HCT116 (cell line): Measurements from ENCODE around the gene AHI1. TPM values are rescaled to one million over a fixed set of nuclear protein-coding genes. Genes with fewer than 3 reads are reported as not detected.

ENCODE experiments used
- ATAC-seq: fragments of 200-7000 bp; cut with Tn5 transposase; 2 replicates; pipeline ENCODE4 v1.9.1; 2020; ENCODE audit warnings: mild to moderate bottlenecking, moderate library complexity
- BruUV-seq: library from RNA; stranded (reverse); fragments of 400-500 nt; replicated peaks from 2 replicates; lab custom pipeline; 2021; lab: Mats Ljungman, UMichigan
- CTCF ChIA-PET: fragments of 300-600 bp; sonication (Branson Sonifier 250); formaldehyde crosslinking; loops from one replicate; lab custom pipeline; 2021; ENCODE audit warnings: antibody characterized with exemption; lab: Charles Lee
- POLR2A ChIA-PET: fragments of 300-600, 350-600 bp; sonication (Branson Sonifier 250); formaldehyde crosslinking; loops from one replicate; lab custom pipeline; 2021; ENCODE audit warnings: antibody characterized with exemption; lab: Charles Lee
- RAD21 ChIA-PET, 2 experiments: fragments of 300-600 bp; sonication (Branson Sonifier 250); formaldehyde crosslinking; loops; one replicate each; lab custom pipeline; 2023; ENCODE audit warnings: low total read pairs in 2 of 2; ENCODE audit not compliant: uncharacterized antibody in 2 of 2, unreplicated experiment in 2 of 2, low non-redundant PET in 1 of 2; lab: Charles Lee
- DNase-seq: peaks from one replicate; pipeline ENCODE4 v3.0.0-alpha.2; 2010; ENCODE audit warnings: low read depth, low spot score
- H2AFZ ChIP-seq: fragments of 200-600 bp; shearing (Covaris generic), sonication (generic); 2 replicates; pipeline ENCODE4 v1.6.1; 2017; ENCODE audit warnings: low read depth, mixed run types, mixed read lengths, antibody characterized with exemption, low read length; ENCODE audit not compliant: poor library complexity, severe bottlenecking
- H3K27ac ChIP-seq: 2 replicates; pipeline ENCODE4 v1.5.1; 2012; ENCODE audit warnings: low read depth, low read length
- H3K27me3 ChIP-seq: fragments of 200-600 bp; sonication (generic); 2 replicates; pipeline ENCODE4 v1.6.1; 2016; ENCODE audit warnings: mixed run types, low read length, mixed read lengths; ENCODE audit not compliant: insufficient read depth
- H3K36me3 ChIP-seq, 2 experiments: fragments of 200-500 bp in 1 of 2; fragments of 200-600 bp in 1 of 2; sonication (Bioruptor generic) in 1 of 2; sonication (generic) in 1 of 2; 2 replicates each; pipeline versions ENCODE4 v1.5.1 to v1.6.1; 2014 to 2016; ENCODE audit warnings: low read length in 2 of 2, inconsistent platforms in 1 of 2, mixed read lengths in 1 of 2, mixed run types in 1 of 2; ENCODE audit not compliant: insufficient read depth in 2 of 2, control insufficient read depth in 1 of 2
- H3K4me1 ChIP-seq, 2 experiments: fragments of 200-600 bp in 1 of 2; sonication (generic) in 1 of 2; 2 replicates each; pipeline versions ENCODE4 v1.5.1 to v1.6.1; 2012 to 2017; ENCODE audit warnings: low read length in 2 of 2, inconsistent platforms in 1 of 2, mild to moderate bottlenecking in 1 of 2, mixed read lengths in 1 of 2, mixed run types in 1 of 2, moderate library complexity in 1 of 2; ENCODE audit not compliant: insufficient read depth in 2 of 2, control insufficient read depth in 1 of 2
- H3K4me2 ChIP-seq: fragments of 200-600 bp; sonication (generic); 2 replicates; pipeline ENCODE4 v1.6.1; 2017; ENCODE audit warnings: mixed run types, low read length, mixed read lengths
- H3K4me3 ChIP-seq, 2 experiments: fragments of 200-600 bp in 1 of 2; sonication (generic) in 1 of 2; replicated peaks in 1 of 2; 2 replicates each; pipeline ENCODE4 v1.5.1; 2011 to 2016; ENCODE audit warnings: low read length in 2 of 2, control low read depth in 1 of 2, low read depth in 1 of 2, mild to moderate bottlenecking in 1 of 2, mixed read lengths in 1 of 2, mixed run types in 1 of 2
- H3K79me2 ChIP-seq: fragments of 200-600 bp; sonication (generic); 2 replicates; pipeline ENCODE4 v1.6.1; 2017; ENCODE audit warnings: mild to moderate bottlenecking, mixed run types, low read length, moderate library complexity, mixed read lengths; ENCODE audit not compliant: insufficient read depth
- H3K9ac ChIP-seq: fragments of 200-600 bp; sonication (generic); 2 replicates; pipeline ENCODE4 v1.6.1; 2016; ENCODE audit warnings: low read length, mixed read lengths
- H3K9me2 ChIP-seq: fragments of 200-600 bp; sonication (generic), shearing (Covaris generic); 2 replicates; pipeline ENCODE4 v1.6.1; 2017; ENCODE audit warnings: mixed run types, mild to moderate bottlenecking, moderate library complexity; ENCODE audit not compliant: insufficient read depth
- H3K9me3 ChIP-seq, 2 experiments: fragments of 200-500 bp in 1 of 2; fragments of 200-600 bp in 1 of 2; sonication (Bioruptor generic) in 1 of 2; sonication (generic) in 1 of 2; 2 replicates each; pipeline ENCODE4 v1.6.1; 2014 to 2017; ENCODE audit warnings: low read length in 2 of 2, mixed read lengths in 2 of 2, inconsistent platforms in 1 of 2, low read depth in 1 of 2, mild to moderate bottlenecking in 1 of 2, mixed run types in 1 of 2, moderate library complexity in 1 of 2; ENCODE audit not compliant: control insufficient read depth in 1 of 2, insufficient read depth in 1 of 2
- H4K20me1 ChIP-seq: fragments of 200-600 bp; sonication (generic), shearing (Covaris generic); 2 replicates; pipeline ENCODE4 v1.6.1; 2017; ENCODE audit warnings: mixed run types, mild to moderate bottlenecking, moderate library complexity; ENCODE audit not compliant: insufficient read depth
- CBX3 ChIP-seq: IDR thresholded peaks from 2 replicates; pipeline ENCODE4 v1.6.1; 2012; ENCODE audit warnings: low read depth
- CEBPB ChIP-seq: IDR thresholded peaks from 2 replicates; pipeline ENCODE4 v1.6.1; 2012; ENCODE audit warnings: low read depth
- CTCF ChIP-seq, 3 experiments: fragments of 200-600 bp in 1 of 3; sonication (generic) in 1 of 3; IDR thresholded peaks in 2 of 3; conservative IDR thresholded peaks in 1 of 3; 2 replicates each; pipeline ENCODE4 v1.5.1; 2012 to 2017; ENCODE audit warnings: low read depth in 2 of 3, low read length in 2 of 3, antibody characterized with exemption in 1 of 3, borderline replicate concordance in 1 of 3, control low read depth in 1 of 3, mild to moderate bottlenecking in 1 of 3, mixed read lengths in 1 of 3, mixed run types in 1 of 3, moderate library complexity in 1 of 3; ENCODE audit not compliant: insufficient read depth in 1 of 3
- EGR1 ChIP-seq: IDR thresholded peaks from 2 replicates; pipeline ENCODE4 v1.6.1; 2012; ENCODE audit warnings: low read depth
- ELF1 ChIP-seq: IDR thresholded peaks from 2 replicates; pipeline ENCODE4 v1.6.1; 2012; ENCODE audit warnings: low read depth, borderline replicate concordance
- EZH2 ChIP-seq: fragments of 200-600 bp; sonication (generic); IDR thresholded peaks from 2 replicates; pipeline ENCODE4 v1.6.1; 2017; ENCODE audit warnings: antibody characterized with exemption, mixed run types
- FOSL1 ChIP-seq: IDR thresholded peaks from 2 replicates; pipeline ENCODE4 v1.6.1; 2012; ENCODE audit warnings: low read depth
- JUND ChIP-seq: IDR thresholded peaks from 2 replicates; pipeline ENCODE4 v1.6.1; 2012
- POLR2AphosphoS5 ChIP-seq: IDR thresholded peaks from 2 replicates; pipeline ENCODE4 v1.6.1; 2011; ENCODE audit warnings: mild to moderate bottlenecking, low read depth, low read length, moderate library complexity
- RAD21 ChIP-seq: IDR thresholded peaks from 2 replicates; pipeline ENCODE4 v1.6.1; 2012; ENCODE audit warnings: low read depth, mild to moderate bottlenecking
- REST ChIP-seq: IDR thresholded peaks from 2 replicates; pipeline ENCODE4 v1.6.1; 2012; ENCODE audit warnings: low read depth
- SIN3A ChIP-seq: IDR thresholded peaks from 2 replicates; pipeline ENCODE4 v1.6.1; 2012; ENCODE audit warnings: low read depth
- SP1 ChIP-seq: IDR thresholded peaks from 2 replicates; pipeline ENCODE4 v1.6.1; 2012; ENCODE audit warnings: low read depth
- SRF ChIP-seq: IDR thresholded peaks from 2 replicates; pipeline ENCODE4 v1.6.1; 2012; ENCODE audit warnings: low read depth
- TCF7L2 ChIP-seq: IDR thresholded peaks from 2 replicates; pipeline ENCODE4 v1.7.0; 2011; ENCODE audit warnings: borderline replicate concordance, inconsistent platforms; ENCODE audit not compliant: insufficient read depth, insufficient read length; ENCODE audit errors: extremely low read depth
- YY1 ChIP-seq: IDR thresholded peaks from 2 replicates; pipeline ENCODE4 v1.6.1; 2011; ENCODE audit warnings: low read length, low read depth, moderate library complexity, mild to moderate bottlenecking; ENCODE audit not compliant: insufficient replicate concordance; ENCODE audit errors: extremely low read depth
- ZBTB33 ChIP-seq: IDR thresholded peaks from 2 replicates; pipeline ENCODE4 v1.6.1; 2011; ENCODE audit warnings: mild to moderate bottlenecking, low read length, moderate library complexity; ENCODE audit not compliant: insufficient replicate concordance; ENCODE audit errors: extremely low read depth
- ZFX ChIP-seq: fragments of 450-650 bp; IDR thresholded peaks from 2 replicates; pipeline ENCODE4 v1.6.1; 2017
- intact Hi-C: fragments of 100-400 bp; cut with micrococcal nuclease; formaldehyde crosslinking; loops from 2 replicates; pipeline ENCODE4 v1.10.0; 2022
- total RNA-seq: library from RNA; stranded (reverse); gene quantifications from one replicate; pipeline ENCODE4 v1.2.1, GENCODE V29; 2021; ENCODE audit not compliant: unreplicated experiment

Gene AHI1
- total RNA-seq, 1 experiment from 2014 or later = 29.6 TPM

- H4K20me1 ChIP-seq = no peaks in the 10 kb centered on the region
- ChIA-PET POLR2A (no interaction called here), RAD21 (no interaction called here), CTCF (no interaction called here)
- no peaks in the 10 kb centered on the region for H3K36me3 ChIP-seq
- no peaks in the 10 kb centered on the region for H3K79me2 ChIP-seq
- no peaks in the 10 kb centered on the region for H3K9me2 ChIP-seq
- intact Hi-C loops = no loop called here
- H3K9ac ChIP-seq = no peak overlapping the region
- no peaks in the 10 kb centered on the region for H3K27me3 ChIP-seq
- no peaks in the 10 kb centered on the region for H3K9me3 ChIP-seq
- no peak for DNase-seq
- no TSS peak for BruUV-seq
- TF ChIP-seq EGR1 (no peak), EZH2 (no peak), ZBTB33 (no peak), SP1 (no peak), RAD21 (no peak), YY1 (no peak), ZFX (no peak), CBX3 (no peak), SRF (no peak), CEBPB (no peak), ELF1 (no peak), JUND (no peak), POLR2AphosphoS5 (no peak), SIN3A (no peak), REST (no peak), TCF7L2 (no peak), CTCF (IDR thresholded peaks at IDR 0.05 in 2 of 3, conservative IDR thresholded peaks at IDR 0.05 in 1 of 3; ENCODE audit: borderline replicate concordance in 1 of 3, insufficient read depth in 1 of 3, low read depth in 2 of 3, low read length in 2 of 3) (no peak), FOSL1 (no peak)
- no peak overlapping the region for H3K4me3 ChIP-seq
- H2AFZ ChIP-seq = no peak overlapping the region
- H3K4me1 ChIP-seq = no peaks in the 10 kb centered on the region
- no peak for ATAC-seq
- H3K4me2 ChIP-seq = no peak overlapping the region
- H3K27ac ChIP-seq = no peak overlapping the region
Observed at GRCh38 chr6:135283926-135284325, 213.6 kb downstream of the AHI1 start.
